HFF-Myc (cell line): ENCODE results near the gene TLE1.
"Not testable (repeated sequence)": the region's sequence is repeated elsewhere in the genome, so short reads cannot be mapped to it uniquely, and the experiment has no call there.

Experiments used
- DNase-seq: peaks from one replicate; pipeline ENCODE4 v3.0.0-alpha.2; 2011; ENCODE audit warnings: low read depth; ENCODE audit errors: extremely low read depth
- H3K4me3 ChIP-seq: replicated peaks from 2 replicates; pipeline ENCODE4 v1.5.1; 2011; ENCODE audit warnings: low read depth, mild to moderate bottlenecking, control low read depth, low read length
- TF ChIP-seq, protein P1 (sequence below): IDR thresholded peaks from 2 replicates; pipeline ENCODE4 v1.5.1; 2012; ENCODE audit warnings: mild to moderate bottlenecking, low read depth, low read length, control low read depth; ENCODE audit errors: missing control alignments

Gene TLE1

DNA sequence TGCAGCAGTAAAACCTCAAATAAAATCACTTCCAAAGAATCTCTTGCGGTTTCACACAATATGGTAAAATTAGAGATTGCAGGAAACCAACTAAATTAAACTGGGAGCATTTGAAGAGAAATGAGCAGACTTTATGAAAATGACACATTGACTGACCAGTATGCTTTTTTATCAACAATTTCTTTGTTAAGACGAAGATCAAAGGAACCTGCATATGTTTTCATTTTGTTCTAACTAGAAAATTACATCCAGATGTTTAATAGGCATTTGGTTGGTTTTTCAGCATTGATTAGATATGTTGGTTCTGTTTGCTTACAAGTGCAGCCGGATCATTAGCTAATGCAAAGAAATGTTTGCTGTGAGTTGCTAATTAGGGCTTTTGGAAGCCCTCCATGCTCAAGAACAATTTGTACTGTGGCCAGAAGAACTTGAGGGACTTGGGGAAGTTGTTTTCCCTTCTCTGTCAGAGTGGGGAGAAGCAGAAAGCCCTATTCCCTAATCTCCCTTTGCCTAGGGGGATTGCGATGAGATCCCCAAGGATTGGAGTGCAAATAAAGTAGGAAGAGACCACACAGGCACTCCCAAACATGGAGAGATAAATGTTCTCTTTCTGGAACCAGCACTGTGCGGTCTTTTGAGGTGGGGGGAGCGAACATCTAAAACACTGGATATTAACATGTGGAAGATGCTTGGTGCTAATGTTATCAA, 4.5 kb upstream of the TLE1 start:
- TF ChIP-seq, protein P1, sequence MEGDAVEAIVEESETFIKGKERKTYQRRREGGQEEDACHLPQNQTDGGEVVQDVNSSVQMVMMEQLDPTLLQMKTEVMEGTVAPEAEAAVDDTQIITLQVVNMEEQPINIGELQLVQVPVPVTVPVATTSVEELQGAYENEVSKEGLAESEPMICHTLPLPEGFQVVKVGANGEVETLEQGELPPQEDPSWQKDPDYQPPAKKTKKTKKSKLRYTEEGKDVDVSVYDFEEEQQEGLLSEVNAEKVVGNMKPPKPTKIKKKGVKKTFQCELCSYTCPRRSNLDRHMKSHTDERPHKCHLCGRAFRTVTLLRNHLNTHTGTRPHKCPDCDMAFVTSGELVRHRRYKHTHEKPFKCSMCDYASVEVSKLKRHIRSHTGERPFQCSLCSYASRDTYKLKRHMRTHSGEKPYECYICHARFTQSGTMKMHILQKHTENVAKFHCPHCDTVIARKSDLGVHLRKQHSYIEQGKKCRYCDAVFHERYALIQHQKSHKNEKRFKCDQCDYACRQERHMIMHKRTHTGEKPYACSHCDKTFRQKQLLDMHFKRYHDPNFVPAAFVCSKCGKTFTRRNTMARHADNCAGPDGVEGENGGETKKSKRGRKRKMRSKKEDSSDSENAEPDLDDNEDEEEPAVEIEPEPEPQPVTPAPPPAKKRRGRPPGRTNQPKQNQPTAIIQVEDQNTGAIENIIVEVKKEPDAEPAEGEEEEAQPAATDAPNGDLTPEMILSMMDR, result no peak
- H3K4me3 ChIP-seq, result no peak overlapping the region
- DNase-seq, result no peak

DNA sequence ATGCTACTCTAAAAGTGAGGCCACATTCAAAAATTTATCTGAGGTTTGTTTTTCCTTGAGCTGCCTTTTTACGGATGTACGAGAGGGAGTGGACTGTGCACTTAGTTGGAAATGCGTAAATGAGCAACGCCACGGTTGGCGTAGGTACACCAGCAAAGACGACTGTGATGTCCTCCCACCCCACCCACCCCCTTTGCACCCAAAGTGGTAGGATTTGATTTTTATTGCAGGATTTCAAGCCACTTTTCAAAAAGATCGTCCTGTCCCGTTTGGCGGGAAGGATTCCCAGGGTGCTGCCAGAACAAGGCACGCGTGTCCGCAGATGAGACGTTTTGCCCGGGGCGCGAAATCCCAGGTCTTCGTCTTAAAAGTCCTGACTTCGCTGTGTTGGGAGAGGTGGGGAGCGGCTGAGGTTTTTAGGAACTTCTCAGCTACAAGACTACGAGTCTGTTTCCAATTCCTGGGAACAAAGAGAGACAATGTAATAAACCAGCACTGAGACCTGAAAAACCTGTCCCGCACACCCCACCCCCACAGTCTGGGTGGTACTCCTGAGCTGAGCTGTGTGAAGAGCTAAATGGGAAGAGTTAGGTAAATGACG, 1.0 kb upstream of the TLE1 start:
- DNase-seq, result no peak
- TF ChIP-seq, protein P1, result no peak
- peak overlapping the region; percentile 53 for H3K4me3 ChIP-seq

DNA sequence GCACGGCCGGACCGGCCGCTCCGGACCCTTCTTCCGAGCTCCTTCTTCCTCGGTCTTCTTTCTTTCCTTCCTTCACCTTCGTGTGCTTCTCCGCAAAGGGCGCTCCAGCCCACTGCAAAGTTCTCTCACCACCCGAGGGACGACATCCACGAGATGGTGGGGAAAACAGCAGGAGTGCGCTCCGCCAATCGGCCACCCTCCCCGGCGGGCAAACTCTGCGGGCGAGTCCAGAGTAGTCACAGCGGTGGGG, 329 bp downstream of the TLE1 start:
- DNase-seq, result not testable (repeated sequence)
- H3K4me3 ChIP-seq, result peak overlapping the region; percentile 54

DNA sequence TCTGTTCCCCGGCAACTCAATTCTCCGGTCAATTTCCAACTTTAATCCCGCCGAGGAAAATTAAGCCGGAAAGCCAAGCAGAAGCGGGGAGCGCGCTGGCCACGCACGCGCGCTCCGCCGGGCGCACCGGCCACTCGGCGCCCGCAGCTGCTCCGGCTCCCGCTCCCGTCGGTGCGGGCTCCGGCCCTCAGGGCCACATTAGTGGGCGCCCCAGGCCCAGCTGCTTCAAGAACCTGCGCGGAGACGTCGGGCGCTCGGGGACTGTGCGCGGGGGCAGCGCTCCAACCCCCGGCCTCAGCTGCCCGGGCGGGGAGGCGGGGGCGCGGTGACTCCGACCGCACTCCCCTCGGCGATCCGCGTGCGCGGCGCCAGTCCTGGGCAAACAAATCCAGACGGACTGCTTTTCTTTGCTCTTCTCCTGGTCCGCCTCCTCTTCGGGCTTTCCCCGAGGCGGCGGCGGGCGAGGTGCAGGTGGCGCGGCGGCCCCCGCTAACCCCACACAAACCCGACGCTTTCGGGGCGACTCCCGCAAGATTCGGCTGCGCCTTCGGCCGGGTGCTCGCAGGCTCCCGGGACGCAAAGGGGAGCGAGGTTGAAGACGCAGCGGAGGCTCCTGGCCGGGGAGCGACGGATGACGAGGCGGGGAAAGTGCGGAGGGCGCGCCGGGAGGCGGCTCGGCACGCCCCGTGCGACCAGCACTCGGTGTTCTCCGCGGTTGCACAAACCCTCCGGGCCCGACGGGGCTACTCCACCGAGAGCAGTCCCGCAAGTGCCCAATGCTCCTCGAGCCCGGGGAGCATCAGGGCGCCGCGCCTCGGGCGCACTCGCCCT, 870 bp downstream of the TLE1 start:
- peak overlapping the region; percentile 54 for H3K4me3 ChIP-seq

DNA sequence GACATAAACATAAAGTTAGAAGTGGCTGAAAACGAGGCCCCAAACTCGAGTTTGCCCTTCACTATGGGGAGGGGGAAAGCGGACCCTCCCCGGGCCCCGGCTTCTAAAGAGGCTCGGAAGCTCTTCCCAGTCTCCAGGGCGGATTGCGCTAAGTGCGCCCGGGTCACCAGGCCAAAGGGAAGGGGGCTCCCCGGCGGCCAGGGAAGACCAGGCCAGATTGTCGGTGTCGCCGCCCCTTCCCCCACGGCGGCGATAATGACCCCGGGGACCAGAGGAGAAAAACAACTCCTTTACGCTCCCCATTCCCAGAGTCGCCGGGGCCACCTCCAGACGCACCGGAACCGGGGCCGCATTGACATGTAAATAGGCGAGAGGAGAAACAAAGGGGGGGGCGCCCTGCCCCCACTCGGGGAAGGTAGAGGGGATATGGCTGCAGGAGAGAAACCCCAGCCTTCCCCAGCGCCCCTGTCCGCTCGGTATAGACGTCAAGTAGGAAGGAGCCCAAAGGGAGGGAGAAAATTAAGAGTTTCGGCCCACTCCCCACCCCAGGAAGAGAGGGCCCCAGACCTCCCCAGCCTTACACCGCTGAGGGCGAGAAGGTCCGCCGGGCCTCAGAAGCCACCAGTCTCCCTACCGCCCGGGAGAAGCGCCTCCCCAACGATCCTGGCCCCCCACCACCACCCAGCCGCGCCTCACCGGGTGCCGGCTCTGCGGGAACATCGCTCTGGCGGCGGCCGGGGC, 1.7 kb downstream of the TLE1 start:
- TF ChIP-seq, protein P1, result no peak
- no peak for DNase-seq
- peak overlapping the region; percentile 54 for H3K4me3 ChIP-seq

More for the DNA sequence above, 870 bp downstream of the TLE1 start:
- DNase-seq, result not testable (repeated sequence)

DNA sequence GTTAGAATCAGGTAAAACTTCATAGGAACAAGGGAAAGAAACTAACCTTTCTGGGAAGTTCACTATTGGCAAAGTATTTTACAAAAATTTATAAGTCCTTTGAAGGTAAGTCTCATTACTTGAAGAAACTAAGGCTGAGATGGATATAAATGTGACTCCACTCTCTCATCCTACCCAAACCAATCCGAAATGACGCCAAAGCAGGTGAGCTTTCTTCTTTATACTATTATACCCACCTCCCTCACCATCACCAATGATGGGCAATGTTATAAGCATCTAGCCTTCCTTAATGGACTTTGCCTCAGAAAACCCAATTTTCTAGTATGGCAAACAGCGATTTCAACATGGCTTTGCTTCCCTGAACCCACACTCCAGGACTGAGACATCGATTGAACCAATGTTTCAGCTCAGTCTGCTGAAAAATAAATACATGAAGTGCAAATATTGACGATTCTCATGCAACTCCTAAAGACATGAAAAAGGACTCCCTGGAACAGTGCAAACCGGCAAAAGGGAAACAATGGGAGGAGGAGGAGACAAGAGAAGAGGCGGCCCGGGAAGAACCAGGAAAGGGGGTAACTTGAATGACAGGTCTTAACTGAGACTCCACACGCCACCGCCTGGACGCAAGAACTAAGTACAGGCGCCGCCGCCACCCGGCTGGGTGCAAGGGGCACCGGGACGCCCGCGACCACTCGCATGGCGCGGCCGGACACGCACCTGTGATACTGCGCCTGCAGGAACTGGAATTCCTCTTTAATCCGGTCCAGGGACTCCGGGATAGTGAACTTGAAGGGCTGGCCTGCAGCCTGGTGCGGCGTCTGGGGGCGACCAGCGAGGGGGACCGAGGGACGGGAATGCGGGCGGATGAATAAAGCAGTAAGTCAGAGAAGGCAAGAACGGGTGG, 2.5 kb downstream of the TLE1 start:
- no peak for DNase-seq
- peak overlapping the region; percentile 54 for H3K4me3 ChIP-seq
- TF ChIP-seq, protein P1, result peak; percentile 49
